Activated naive CD4-positive, alpha-beta T cell treated with anti-CD3 and anti-CD28 coated beads for 36 hours (primary cell): ENCODE data around the gene CAMTA1. TPM values are rescaled to one million over a fixed set of nuclear protein-coding genes. Genes with fewer than 3 reads are reported as not detected.

Experiments
- CTCF ChIA-PET: fragments of 350-600 bp; sonication (Branson Sonifier 250); formaldehyde crosslinking; loops from one replicate; lab custom pipeline; 2021; ENCODE audit warnings: antibody characterized with exemption; lab: Charles Lee
- DNase-seq: peaks from one replicate; pipeline ENCODE4 v3.0.0-alpha.2; 2020
- H3K27ac Mint-ChIP-seq: one replicate; pipeline ENCODE4 v1.8.0; 2021; ENCODE audit warnings: mild to moderate bottlenecking, mixed read lengths
- H3K27me3 Mint-ChIP-seq: one replicate; pipeline ENCODE4 v1.8.0; 2021; ENCODE audit warnings: low read depth, mixed read lengths
- H3K36me3 Mint-ChIP-seq: one replicate; pipeline ENCODE4 v1.8.0; 2021; ENCODE audit warnings: low read depth, mixed read lengths
- H3K4me1 Mint-ChIP-seq: one replicate; pipeline ENCODE4 v1.8.0; 2021; ENCODE audit warnings: low read depth, mixed read lengths
- H3K4me3 Mint-ChIP-seq: one replicate; pipeline ENCODE4 v1.8.0; 2021; ENCODE audit warnings: mild to moderate bottlenecking, moderate library complexity, mixed read lengths
- H3K9me3 Mint-ChIP-seq: one replicate; pipeline ENCODE4 v1.8.0; 2021; ENCODE audit warnings: mixed read lengths
- intact Hi-C: fragments of 100-400 bp; cut with micrococcal nuclease; formaldehyde crosslinking; loops from one replicate; pipeline ENCODE4 v1.15.1; 2023
- total RNA-seq, 2 experiments: library from RNA; stranded (reverse); gene quantifications; one replicate each; pipeline ENCODE4 v1.2.3, GENCODE V29; 2021

Gene CAMTA1
- total RNA-seq, 2 experiments from 2014 or later, result 61.5 to 70.9 TPM

DNA sequence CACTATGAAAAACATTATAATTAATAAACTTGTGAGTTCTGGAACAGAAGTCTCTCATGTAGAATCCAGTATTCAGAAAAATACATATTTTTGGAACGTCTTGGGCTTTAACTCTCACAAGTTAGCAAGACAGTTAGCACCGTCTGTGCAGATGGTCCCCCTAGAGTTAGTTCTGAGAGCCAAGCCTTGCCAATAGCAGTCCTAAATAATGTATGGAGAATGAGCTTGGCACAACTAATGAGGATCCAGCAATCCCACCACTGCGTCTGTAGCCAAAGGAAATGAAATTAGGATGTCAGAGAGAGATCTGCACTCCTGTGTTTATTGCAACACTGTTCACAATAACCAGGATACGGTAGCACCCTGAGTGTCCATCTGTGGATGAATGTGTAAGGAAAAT, 931.3 kb downstream of the CAMTA1 start:
- CTCF ChIA-PET, result interaction anchor here (0.8 to 2.3 kb wide), 2 partner anchors 36 to 48 kb away, joined by 3 to 6 read pairs; no protein-coding TSS in a partner anchor
- Mint-ChIP-seq H3K27ac (no peak overlapping the region), H3K4me3 (no peak overlapping the region), H3K36me3 (no peaks in the 10 kb centered on the region), H3K4me1 (no peaks in the 10 kb centered on the region), H3K27me3 (peaks cover 17% of the 10 kb centered on the region), H3K9me3 (no peaks in the 10 kb centered on the region)
- intact Hi-C loops, result no loop called here
- no peak for DNase-seq

DNA sequence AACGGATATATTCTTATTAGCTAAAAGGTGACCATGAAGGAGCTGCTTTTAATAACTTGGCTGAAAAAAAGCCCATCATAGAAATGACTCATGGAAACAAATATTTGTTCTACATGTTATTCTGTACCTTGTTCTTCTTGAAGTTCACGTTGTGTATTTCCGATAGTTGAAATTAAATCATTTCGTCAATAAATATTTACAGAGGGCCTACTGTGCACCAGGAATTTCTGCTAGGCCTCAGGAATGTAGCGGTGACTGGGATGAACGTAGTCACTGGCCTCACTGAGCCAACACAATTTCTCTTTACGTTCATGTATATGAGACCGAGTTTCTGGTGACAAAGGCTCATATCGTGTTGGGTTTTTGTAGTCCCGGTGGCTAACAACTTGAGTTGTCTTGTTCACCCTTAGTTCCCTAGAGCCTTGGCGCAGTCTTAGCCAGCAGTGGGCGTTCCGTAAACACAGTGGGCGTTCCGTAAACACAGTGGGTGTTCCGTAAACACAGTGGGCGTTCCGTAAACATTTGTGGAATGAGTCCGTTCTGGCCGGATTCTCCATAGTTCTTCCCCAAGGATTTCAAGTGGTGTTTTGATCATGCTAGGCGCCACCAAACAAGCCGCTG, 932.6 kb downstream of the CAMTA1 start:
- intact Hi-C loops, result no loop called here
- Mint-ChIP-seq H3K27ac (no peak overlapping the region), H3K4me3 (no peak overlapping the region), H3K36me3 (no peaks in the 10 kb centered on the region), H3K27me3 (peaks cover 13% of the 10 kb centered on the region), H3K9me3 (no peaks in the 10 kb centered on the region), H3K4me1 (no peaks in the 10 kb centered on the region)
- CTCF ChIA-PET, result interaction anchor here (2.3 kb wide), 1 partner anchor 35 kb away, joined by 6 read pairs; no protein-coding TSS in a partner anchor
- DNase-seq, result no peak

GRCh38 chr1:7719468-7720094, 934.3 kb downstream of the CAMTA1 start:
- CTCF ChIA-PET, result interaction anchor here (0.9 kb wide), 1 partner anchor 33 kb away, joined by 3 read pairs; no protein-coding TSS in a partner anchor
- DNase-seq, result no peak
- intact Hi-C loops, result no loop called here
- Mint-ChIP-seq H3K9me3 (no peaks in the 10 kb centered on the region), H3K36me3 (no peaks in the 10 kb centered on the region), H3K27me3 (peaks cover 10% of the 10 kb centered on the region), H3K4me1 (no peaks in the 10 kb centered on the region), H3K4me3 (no peak overlapping the region), H3K27ac (no peak overlapping the region)

GRCh38 chr1:7721940-7722669, 936.9 kb downstream of the CAMTA1 start:
- Mint-ChIP-seq H3K27me3 (peaks cover 12% of the 10 kb centered on the region), H3K36me3 (no peaks in the 10 kb centered on the region), H3K9me3 (no peaks in the 10 kb centered on the region), H3K4me3 (no peak overlapping the region), H3K27ac (no peak overlapping the region), H3K4me1 (peaks cover 5% of the 10 kb centered on the region)
- intact Hi-C loops, result no loop called here
- CTCF ChIA-PET, result interaction anchor here (0.6 to 1.2 kb wide), 2 partner anchors 33 to 57 kb away, joined by 3 read pairs; no protein-coding TSS in a partner anchor
- no peak for DNase-seq

GRCh38 chr1:7722670-7723012, 937.4 kb downstream of the CAMTA1 start:
- no peaks in the 10 kb centered on the region for H3K9me3 Mint-ChIP-seq
- H3K4me3 Mint-ChIP-seq, result no peak overlapping the region
- no peak overlapping the region for H3K27ac Mint-ChIP-seq
- no peak for DNase-seq
- intact Hi-C loops, result no loop called here
- CTCF ChIA-PET, result interaction anchor here (1.2 kb wide), 1 partner anchor 33 kb away, joined by 3 read pairs; no protein-coding TSS in a partner anchor
- H3K36me3 Mint-ChIP-seq, result no peaks in the 10 kb centered on the region
- H3K4me1 Mint-ChIP-seq, result peaks cover 5% of the 10 kb centered on the region
- H3K27me3 Mint-ChIP-seq, result peaks cover 12% of the 10 kb centered on the region

GRCh38 chr1:7726623-7727022, 941.4 kb downstream of the CAMTA1 start:
- no peak overlapping the region for H3K4me3 Mint-ChIP-seq
- H3K27me3 Mint-ChIP-seq, result peaks cover 11% of the 10 kb centered on the region
- peaks cover 1% of the 10 kb centered on the region for H3K36me3 Mint-ChIP-seq
- H3K27ac Mint-ChIP-seq, result no peak overlapping the region
- H3K9me3 Mint-ChIP-seq, result no peaks in the 10 kb centered on the region
- peaks cover 5% of the 10 kb centered on the region for H3K4me1 Mint-ChIP-seq
- intact Hi-C loops, result no loop called here
- no peak for DNase-seq
- CTCF ChIA-PET, result interaction anchor here (1.4 to 1.5 kb wide), 2 partner anchors 57 to 58 kb away, joined by 4 to 7 read pairs; no protein-coding TSS in a partner anchor

DNA sequence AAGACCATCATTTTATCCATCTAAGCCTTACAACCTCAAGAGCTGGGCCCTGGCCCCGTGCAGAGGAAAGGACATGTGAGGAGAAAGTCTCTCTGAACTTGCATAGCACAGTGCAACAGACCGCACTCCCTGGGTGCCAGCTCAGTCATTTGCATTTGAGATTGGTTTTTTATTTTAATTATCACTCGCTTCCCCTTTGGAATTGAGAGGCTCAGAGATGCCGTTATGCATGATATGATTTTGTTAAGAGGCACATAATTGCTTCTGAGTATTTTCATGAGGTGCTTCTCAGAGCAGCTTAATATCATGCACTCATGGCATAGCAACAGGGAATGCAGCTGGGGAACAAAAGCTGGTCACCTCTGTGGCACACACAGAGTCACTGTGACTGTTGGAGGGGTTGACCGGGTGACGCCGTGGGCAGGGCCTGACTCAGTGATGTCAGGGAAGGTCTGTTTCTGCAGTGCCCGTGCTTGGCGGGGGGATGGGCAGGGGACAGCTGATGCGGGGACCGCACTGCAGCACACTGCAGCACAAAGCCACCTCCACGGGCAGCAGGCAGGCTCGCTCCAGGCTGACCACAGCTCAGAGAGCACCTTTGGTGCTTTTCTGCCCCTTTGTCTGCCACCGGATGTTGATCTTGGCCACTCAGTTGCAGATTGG, 942.7 kb downstream of the CAMTA1 start:
- no peak overlapping the region for H3K27ac Mint-ChIP-seq
- no peak for DNase-seq
- H3K36me3 Mint-ChIP-seq, result peaks cover 1% of the 10 kb centered on the region
- peaks cover 5% of the 10 kb centered on the region for H3K4me1 Mint-ChIP-seq
- H3K4me3 Mint-ChIP-seq, result no peak overlapping the region
- intact Hi-C loops, result no loop called here
- H3K9me3 Mint-ChIP-seq, result no peaks in the 10 kb centered on the region
- peaks cover 12% of the 10 kb centered on the region for H3K27me3 Mint-ChIP-seq
- CTCF ChIA-PET, result interaction anchor here (0.9 to 1.5 kb wide), 2 partner anchors 25 to 59 kb away, joined by 4 to 7 read pairs; no protein-coding TSS in a partner anchor

GRCh38 chr1:7729761-7730160, 944.5 kb downstream of the CAMTA1 start:
- CTCF ChIA-PET, result interaction anchor here (0.6 kb wide), 1 partner anchor 19 kb away, joined by 3 read pairs; no protein-coding TSS in a partner anchor
- DNase-seq, result no peak
- H3K27me3 Mint-ChIP-seq, result peaks cover 12% of the 10 kb centered on the region
- intact Hi-C loops, result no loop called here
- H3K4me1 Mint-ChIP-seq, result peaks cover 5% of the 10 kb centered on the region
- no peak overlapping the region for H3K27ac Mint-ChIP-seq
- H3K36me3 Mint-ChIP-seq, result peaks cover 1% of the 10 kb centered on the region
- no peak overlapping the region for H3K4me3 Mint-ChIP-seq
- no peaks in the 10 kb centered on the region for H3K9me3 Mint-ChIP-seq

DNA sequence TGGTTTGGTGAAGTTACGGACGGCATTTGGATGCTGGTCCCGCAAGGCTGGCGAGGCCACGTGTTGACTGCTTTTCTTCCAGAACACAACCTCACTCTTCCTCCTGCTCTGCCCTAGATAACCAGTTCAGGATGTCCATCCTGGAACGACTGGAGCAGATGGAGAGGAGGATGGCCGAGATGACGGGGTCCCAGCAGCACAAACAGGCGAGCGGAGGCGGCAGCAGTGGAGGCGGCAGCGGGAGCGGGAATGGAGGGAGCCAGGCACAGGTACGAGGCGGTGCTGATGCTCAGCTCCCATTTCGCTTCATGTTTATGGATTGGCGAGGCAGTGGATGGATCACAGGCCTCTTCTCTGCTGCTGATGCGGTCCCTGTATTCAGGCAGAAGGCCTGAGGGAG, 947.1 kb downstream of the CAMTA1 start:
- no peaks in the 10 kb centered on the region for H3K4me1 Mint-ChIP-seq
- peaks cover 10% of the 10 kb centered on the region for H3K27me3 Mint-ChIP-seq
- no peak for DNase-seq
- intact Hi-C loops, result no loop called here
- no peak overlapping the region for H3K27ac Mint-ChIP-seq
- H3K4me3 Mint-ChIP-seq, result no peak overlapping the region
- H3K9me3 Mint-ChIP-seq, result no peaks in the 10 kb centered on the region
- peaks cover 1% of the 10 kb centered on the region for H3K36me3 Mint-ChIP-seq
- CTCF ChIA-PET, result interaction anchor here (1.2 kb wide), 1 partner anchor 21 kb away, joined by 4 read pairs; no protein-coding TSS in a partner anchor

DNA sequence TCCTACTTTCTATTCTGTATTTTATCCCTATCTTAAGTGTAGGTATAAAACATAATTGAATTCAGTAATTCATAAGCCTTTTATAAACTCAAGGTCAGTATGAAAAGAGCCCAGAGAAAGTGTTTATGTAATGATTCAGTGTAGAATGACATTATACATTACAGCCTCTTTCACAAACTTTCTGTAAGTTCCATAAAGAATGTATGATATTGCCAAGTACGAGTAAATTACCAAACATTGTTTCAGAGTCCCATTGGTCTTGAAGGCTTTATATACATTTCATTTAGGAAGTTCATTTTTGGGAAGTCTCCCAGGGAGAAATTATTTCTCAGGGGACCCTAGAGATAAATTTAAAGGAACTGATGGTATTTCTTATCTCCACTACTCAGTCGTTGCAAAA, 948.0 kb downstream of the CAMTA1 start:
- CTCF ChIA-PET, result interaction anchor here (1.2 kb wide), 1 partner anchor 20 kb away, joined by 4 read pairs; no protein-coding TSS in a partner anchor
- no peak for DNase-seq
- H3K9me3 Mint-ChIP-seq, result no peaks in the 10 kb centered on the region
- H3K36me3 Mint-ChIP-seq, result peaks cover 1% of the 10 kb centered on the region
- H3K4me3 Mint-ChIP-seq, result no peak overlapping the region
- H3K27me3 Mint-ChIP-seq, result peaks cover 10% of the 10 kb centered on the region
- H3K4me1 Mint-ChIP-seq, result no peaks in the 10 kb centered on the region
- no peak overlapping the region for H3K27ac Mint-ChIP-seq
- intact Hi-C loops, result no loop called here

GRCh38 chr1:7738044-7738443, 952.8 kb downstream of the CAMTA1 start:
- no peak for DNase-seq
- Mint-ChIP-seq H3K36me3 (no peaks in the 10 kb centered on the region), H3K4me1 (no peaks in the 10 kb centered on the region), H3K4me3 (no peak overlapping the region), H3K27me3 (no peaks in the 10 kb centered on the region), H3K9me3 (peaks cover 7% of the 10 kb centered on the region), H3K27ac (no peak overlapping the region)
- intact Hi-C loops, result no loop called here
- CTCF ChIA-PET, result interaction anchor here (0.7 to 0.8 kb wide), 2 partner anchors 14 to 70 kb away, joined by 3 to 4 read pairs; no protein-coding TSS in a partner anchor

DNA sequence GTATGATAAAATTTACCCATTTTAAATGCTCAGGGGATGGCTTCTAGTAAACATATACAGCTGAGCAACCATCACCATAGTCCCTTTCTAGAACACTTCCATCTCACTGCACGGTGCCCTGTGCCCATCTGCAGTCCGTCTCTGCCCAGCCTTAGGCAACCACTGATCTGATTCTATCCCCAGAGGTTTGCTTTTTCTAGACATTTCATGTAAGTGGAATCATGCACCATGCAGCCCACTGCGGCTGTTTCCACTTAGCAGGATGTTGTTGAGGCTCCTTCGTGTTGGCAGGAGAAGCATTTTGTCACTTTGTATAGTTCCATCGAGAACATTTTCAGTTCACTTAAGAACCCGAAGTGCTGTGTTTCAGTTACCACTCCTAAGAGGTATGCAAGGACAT, 958.1 kb downstream of the CAMTA1 start:
- intact Hi-C loops, result no loop called here
- CTCF ChIA-PET, result interaction anchor here (1.7 to 5.0 kb wide), 2 partner anchors 9 to 75 kb away, joined by 7 to 36 read pairs; no protein-coding TSS in a partner anchor
- Mint-ChIP-seq H3K36me3 (no peaks in the 10 kb centered on the region), H3K27ac (no peak overlapping the region), H3K4me3 (no peak overlapping the region), H3K27me3 (no peaks in the 10 kb centered on the region), H3K4me1 (no peaks in the 10 kb centered on the region), H3K9me3 (peaks cover 7% of the 10 kb centered on the region)
- no peak for DNase-seq
